OCI-LY7 (cell line): Measurements from ENCODE around the gene UTP18.

Experiments
- EZH2phosphoT487 ChIP-seq: fragments of 200-600 bp; sonication (generic); IDR thresholded peaks from 2 replicates; pipeline ENCODE4 v1.6.1; 2018; ENCODE audit warnings: low read depth, borderline replicate concordance, mild to moderate bottlenecking, mixed run types, antibody characterized with exemption, low read length, moderate library complexity, mixed read lengths
- TF ChIP-seq, protein P1 (sequence below): fragments of 200-600 bp; sonication (generic); conservative IDR thresholded peaks from 2 replicates; pipeline ENCODE4 v1.5.1; 2014; ENCODE audit warnings: mild to moderate bottlenecking, antibody characterized with exemption, low read length, moderate library complexity, mixed read lengths

DNA sequence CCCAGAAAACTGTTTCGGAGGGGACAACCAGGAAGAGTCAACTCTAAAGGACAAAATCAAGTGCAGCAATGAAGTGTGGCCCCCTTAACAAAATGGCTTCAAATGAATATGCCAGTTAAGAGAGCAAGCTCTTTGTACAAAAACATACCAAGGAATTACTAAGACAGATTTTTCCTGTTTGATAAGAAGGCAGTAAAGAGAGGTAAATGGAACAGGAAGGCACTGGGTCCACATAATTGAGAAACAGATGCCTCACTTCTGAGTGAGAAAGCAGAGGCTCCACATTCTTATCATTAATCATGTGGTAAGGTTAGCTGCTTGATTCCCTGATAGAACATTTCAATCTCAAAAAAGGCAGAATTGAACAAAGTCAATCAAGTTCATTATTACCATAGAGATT is 45.4 kb upstream of the UTP18 start:
- TF ChIP-seq, protein P1, sequence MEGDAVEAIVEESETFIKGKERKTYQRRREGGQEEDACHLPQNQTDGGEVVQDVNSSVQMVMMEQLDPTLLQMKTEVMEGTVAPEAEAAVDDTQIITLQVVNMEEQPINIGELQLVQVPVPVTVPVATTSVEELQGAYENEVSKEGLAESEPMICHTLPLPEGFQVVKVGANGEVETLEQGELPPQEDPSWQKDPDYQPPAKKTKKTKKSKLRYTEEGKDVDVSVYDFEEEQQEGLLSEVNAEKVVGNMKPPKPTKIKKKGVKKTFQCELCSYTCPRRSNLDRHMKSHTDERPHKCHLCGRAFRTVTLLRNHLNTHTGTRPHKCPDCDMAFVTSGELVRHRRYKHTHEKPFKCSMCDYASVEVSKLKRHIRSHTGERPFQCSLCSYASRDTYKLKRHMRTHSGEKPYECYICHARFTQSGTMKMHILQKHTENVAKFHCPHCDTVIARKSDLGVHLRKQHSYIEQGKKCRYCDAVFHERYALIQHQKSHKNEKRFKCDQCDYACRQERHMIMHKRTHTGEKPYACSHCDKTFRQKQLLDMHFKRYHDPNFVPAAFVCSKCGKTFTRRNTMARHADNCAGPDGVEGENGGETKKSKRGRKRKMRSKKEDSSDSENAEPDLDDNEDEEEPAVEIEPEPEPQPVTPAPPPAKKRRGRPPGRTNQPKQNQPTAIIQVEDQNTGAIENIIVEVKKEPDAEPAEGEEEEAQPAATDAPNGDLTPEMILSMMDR, result no peak
- TF ChIP-seq EZH2phosphoT487, result no peak
